UCSD-AML1 (cell line): ENCODE data around the gene RPGR.

Experiments used
- DNase-seq: peaks from one replicate; lab custom pipeline; 2025; ENCODE audit not compliant: unreplicated experiment; lab: John Stamatoyannopoulos, UW

RPGR gene

DNA sequence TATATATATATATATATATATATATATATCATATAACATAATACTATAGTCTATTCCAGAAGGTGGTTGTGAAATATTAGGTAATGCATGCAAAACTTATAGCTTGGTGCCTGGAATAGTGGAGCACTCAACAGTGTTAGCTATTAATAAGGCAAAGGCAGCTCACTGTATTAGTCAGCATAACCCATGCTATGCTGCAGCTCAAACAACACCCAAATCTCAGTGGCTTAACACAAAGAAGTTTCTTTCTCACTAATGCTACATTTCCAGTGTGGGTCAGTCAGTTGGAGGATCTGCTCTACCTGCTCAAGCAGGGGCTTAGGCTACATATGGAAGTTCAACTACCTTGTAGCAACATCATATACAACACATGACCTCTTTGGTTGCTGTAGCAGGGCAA lies 5.2 kb upstream of the RPGR start:
- DNase-seq: no peak

DNA sequence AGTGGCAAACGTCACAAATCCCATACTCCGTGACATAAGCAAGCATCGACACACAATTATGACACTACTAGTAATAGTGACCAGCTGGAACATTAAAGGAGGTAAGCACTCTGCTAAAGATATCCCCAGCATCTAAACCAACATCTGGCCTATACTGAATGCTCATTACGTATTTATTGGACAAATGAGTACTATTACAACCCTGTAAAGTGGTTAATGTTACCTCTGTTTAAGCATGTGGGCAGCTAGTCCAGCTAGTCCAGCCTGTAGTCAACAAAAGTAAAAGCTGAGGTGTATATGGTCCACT lies 419 bp upstream of the RPGR start:
- DNase-seq: no peak

DNA sequence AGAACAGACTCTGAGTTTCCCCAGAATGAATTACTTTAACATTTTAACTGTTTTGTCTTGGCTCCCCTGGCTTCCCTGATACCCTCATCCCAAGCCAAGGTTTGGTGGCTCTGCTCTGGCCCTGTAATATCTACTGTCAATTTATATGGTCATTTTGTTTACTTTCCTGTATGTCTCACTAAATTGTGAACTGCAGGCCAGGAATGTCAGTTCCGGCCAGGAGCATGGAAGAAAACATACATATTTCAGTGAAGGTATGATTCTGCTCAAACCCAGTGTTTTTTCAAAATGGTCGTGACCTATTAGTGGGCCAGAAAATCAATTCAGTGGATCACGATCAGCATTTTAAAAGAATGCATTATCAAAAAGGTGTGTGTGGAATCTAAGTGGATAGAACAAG lies 1.2 kb downstream of the RPGR start:
- no peak for DNase-seq

DNA sequence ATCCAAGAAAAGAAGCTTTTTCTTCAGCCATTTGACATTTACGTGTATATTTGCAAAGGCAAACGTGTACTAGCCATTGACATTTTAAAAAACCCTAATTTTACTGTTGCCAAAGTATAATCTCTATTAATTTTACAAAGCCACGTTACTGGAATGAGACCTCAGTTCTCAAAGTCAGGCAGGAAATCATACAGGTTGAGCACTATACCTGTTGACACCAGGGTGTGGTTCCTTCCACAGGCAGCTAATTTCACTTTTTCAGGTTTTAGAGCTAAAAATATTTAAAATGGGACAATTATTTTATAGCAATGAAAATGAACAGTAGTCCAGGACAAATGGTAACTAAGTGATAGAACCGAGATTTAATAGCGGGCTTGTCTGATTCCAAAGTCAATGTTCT lies 6.5 kb downstream of the RPGR start:
- DNase-seq: no peak

DNA sequence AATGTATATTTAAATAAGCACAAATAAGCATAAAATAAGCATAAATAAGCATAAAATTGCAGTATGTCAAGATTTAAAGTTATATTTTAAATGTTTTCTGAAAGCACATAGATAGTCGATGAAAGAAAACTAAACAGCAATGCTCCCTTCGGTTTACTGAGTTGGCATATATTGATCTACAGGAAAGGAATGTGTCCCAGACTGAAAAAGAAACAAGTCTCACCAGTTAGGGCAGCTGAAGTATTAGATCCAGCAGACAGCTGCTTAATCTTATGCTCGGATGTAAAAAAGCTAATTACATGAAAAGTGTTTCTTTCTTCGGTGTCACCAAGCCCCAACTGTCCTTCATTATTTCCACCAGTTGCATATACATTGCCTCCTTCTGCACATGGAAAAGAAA lies 8.7 kb downstream of the RPGR start:
- no peak for DNase-seq

DNA sequence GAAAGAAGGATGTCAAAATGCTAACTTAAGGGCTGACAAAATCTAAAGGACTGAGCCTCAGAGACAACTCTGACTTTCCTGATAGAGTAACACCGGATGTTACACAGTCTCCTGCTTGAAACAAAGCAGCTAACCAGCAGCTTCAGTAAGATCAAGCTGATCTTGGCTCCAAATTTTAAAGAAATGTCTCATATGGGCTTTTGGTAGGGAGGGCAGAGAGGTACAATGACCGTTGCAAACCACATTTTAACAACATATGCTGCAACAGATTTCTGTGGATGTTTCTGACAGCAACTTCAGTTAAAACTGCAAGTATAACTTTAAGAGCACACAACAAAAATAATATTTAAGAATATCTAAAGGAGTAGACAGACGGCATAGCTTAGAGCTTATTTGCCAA lies 9.1 kb downstream of the RPGR start:
- no peak for DNase-seq

DNA sequence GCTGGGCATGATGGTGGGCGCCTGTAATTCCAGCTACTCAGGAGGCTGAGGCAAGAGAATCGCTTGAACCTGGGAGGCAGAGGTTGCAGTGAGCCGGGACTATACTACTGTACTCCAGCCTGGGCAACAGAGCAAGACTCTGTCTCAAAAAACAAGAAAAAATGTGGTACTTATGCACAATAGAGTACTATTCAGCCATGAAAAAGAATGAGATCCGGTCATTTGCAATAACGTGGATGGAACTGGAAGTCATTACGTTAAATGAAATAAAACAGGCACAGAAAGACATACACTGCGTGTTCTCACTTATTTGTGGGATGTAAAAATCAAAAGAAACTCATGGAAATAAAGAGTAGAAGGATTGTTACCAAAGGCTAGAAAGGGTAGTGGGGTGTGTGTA lies 12.1 kb downstream of the RPGR start:
- no peak for DNase-seq

DNA sequence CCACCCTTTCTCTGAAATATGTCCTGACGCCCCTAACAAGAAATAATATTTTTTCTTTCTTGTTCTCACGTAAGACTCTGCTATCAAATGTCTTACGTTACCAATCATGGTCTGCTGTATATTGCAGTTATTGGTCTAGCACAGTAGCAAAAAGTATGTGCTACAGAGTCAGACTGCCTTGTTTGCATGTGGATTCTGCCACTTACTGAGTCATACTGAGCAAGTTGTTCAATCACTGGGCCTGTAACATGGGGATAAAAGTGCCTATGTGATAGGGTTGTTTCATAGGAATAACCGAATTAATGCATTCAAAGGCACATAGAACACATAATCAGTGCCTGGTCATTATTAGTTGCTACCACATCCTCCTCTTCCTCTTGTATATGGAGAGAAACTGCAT lies 14.1 kb downstream of the RPGR start:
- no peak for DNase-seq

DNA sequence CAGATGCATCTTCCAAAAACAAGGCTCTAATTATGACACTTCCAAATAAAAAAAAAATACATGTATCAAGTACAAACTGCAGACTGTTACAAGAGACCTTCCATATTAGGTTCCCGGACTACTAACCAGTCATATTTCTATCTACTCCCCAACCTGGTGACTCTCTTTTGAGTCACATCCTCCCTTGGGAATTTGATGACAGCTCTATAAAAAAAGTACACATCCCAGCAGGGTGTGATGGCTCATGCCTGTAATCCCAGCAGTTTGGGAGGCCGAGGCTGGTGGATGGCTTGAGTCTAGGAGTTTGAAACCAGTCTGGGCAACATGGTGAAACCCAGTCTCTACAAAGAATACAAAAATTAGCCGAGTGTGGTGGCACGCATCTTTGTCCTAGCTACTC lies 14.9 kb downstream of the RPGR start:
- DNase-seq: no peak

DNA sequence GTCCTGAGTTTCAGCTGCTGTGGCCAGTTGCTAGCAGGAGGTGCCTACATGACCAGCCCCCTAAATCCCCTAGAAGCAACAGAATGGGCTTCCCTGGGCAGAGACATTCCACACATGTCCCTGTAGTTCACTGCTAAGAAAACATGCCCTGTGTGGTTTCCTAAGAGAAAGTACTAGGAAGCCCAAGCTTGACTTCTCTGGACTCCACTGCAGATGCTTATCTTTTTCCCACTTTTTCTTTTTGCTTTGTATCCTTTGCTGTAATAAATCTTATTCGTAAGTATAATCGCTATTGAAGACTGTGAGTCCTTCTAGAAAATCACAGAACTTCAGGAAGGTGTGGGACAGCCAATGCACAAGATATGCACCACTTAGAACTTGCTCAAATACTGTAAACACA lies 15.6 kb downstream of the RPGR start:
- DNase-seq: no peak

DNA sequence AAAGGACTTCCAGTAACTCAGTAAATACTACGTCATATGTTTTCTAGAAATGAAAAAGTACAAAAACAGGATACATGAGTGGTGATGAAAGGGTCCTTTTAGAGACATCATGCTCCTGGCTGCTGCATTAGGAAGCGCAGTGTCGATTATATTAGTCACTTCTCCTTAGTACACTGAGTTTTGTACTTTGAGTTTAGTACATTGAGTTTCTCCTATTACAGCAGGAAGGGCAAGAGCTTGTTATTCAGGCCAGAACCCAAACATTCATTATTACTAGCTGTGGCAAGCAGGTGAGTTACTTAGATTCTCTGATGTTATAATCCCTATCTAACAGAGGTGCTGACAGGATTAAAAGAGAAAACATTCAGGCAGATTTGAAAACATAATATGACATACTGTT lies 21.3 kb downstream of the RPGR start:
- DNase-seq: no peak

DNA sequence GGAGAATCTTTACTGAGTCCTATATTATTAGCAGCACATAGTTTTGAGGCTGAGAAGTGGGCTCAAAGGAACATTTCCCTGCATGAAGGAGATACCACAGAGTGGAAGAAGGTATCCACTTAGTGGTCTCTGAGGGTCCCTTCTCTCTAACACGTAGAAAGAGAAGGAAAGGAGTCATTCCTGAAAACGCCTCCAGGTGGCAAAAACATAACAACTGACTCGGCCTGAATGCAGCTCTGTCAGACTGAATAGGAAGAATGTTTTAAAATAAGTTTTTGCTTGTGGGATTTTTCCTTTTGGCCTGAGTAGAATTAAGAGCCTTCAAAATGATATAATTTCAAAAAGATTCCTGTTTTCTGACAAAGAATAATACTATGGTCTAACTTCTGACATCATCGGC lies 23.3 kb downstream of the RPGR start:
- no peak for DNase-seq

DNA sequence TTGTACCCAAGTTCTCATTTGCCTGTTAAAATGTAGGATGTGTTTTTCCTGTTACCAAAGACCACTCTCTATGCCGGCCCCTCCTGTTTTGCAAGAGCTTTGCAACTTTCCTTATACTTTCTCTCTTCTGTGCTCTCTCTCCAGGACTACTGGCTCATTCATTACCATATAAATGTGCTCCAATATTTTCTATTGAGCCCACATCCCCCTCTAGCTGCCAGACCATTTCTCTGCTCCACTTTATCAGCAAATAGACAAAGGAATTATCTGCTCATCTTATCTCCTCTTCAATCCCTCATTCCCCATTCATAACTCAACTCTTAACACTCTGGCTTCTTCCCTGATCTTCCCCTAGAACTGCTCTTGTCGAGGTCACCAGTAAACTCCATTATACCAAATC lies 33.6 kb downstream of the RPGR start:
- no peak for DNase-seq

DNA sequence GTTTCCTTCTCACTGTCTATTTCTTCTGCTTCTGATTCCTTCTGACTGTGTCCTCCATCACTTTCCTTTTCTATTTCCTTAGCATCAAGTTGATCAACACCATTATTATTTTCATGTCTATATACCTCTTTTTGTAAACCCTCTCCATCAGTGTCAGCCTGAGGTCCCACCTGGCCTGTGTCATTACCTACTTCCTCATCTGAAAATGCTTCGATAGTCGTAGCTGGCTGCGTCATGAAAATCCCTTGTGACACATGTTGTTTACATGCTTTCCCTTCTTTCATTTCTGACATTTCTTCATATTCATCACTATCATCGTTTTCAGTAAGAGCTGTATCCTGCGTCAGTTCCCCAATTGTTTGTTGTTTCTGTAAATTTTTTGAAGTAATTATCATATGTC lies 39.6 kb downstream of the RPGR start:
- no peak for DNase-seq

DNA sequence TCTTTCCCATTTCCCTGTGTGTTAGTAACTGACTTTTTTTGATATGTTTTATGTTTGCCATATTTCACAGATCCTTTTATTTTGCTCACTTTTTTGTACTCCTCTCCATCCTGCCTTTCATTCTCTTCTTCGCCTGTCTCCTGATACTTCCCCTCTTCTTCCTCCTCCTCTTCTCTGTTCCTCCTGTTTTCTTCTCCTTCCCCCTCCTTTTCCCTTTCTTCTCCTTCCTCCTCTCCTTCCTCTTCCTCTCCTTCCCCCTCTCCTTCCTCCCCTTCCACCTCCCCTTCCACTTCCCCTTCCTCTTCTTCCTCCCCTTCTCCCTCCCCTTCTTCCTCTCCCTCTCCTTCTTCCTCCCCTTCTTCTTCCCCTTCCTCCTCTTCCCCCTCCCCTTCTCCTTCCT lies 41.7 kb downstream of the RPGR start:
- DNase-seq: no peak

DNA sequence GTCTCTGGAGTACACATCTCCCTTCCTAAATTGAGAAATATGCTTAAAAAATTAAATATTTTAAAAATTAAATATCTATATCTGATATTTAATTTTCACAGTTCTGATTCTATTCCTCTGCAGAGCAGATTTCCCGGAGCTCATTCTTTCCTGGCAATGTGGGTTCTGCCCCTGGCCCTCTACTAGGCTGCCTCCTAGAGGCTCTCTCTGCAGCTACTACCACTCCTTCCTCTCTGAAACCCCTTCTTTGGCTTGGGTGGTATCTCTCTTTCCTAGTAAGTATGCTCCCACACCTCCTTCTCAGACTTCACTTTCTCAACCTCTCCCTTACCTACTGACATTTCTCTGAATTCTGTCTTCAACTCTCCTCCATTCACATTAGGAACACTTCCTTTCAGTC lies 45.3 kb downstream of the RPGR start:
- no peak for DNase-seq

DNA sequence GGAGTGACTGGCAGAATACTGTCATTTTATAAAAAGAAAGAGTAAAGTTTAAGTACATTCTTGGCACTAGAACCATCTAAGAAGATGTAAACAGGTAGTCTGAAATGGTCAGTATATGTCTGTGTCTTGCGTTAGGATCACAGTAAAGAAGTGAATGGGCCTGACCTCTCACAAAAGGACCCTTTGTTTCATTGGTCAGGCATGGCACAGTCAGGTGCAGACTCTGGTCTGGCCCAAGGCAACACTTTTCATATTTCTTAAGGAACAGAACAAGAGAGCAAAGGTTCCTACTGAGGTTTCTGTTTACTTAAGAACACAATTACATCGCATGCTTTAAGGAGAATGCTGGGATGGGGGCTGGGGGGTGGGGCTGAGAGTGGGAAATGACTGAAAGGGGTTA lies 48.1 kb downstream of the RPGR start:
- DNase-seq: no peak

DNA sequence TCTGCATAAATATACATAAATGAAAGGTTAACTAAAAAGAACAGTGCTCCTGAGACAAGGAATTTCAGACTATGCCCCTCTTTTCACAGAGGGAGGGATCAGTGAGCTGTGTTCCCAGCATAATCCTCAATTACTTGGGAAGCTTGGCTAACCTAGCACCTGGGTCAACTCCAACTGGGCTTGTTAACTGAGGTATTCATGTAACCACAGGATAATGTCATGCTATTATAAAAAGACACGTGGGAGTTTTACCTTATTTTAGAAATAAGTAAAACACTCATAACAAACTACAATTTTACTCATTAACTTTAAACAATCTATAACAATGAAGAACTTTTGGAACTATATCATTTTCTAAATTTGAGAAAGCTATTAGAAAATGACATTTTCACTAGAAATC lies 48.6 kb downstream of the RPGR start:
- no peak for DNase-seq

DNA sequence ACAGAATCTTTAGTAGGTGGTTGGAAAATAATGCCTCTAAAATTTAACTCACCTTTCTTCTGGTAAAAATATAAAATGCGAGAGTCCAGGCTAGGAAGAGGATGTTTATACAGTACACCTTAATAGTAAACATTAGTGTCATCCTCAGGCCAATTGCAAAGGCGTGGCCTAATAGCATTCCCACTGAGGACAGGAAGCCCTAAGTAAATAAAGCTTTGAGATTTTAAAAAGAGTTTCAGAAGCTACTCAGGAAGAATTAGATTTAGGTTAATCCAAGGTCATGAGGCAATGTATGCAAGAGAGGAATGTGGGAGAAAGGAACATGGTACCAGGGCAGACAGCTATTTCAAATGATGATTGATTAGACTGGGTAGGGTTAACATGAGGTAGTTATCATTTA lies 49.5 kb downstream of the RPGR start:
- no peak for DNase-seq

DNA sequence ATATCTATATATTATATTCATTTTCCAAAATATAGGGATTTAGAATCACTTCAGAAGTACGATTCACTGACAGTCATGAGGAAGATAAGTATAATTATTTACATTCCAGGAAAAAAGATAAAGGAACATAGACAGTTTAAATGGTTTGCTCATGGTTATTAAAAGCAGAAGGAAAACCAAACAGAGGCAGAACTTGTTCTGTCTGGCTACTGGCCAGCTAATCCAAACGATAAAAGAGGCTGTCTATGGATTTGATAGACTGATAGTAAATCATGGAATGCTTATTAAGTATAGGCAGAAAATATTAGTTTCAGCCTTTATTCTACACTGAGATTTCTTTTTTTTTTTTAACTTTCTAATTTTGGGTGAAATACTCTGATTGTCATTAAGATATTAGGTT lies 50.2 kb downstream of the RPGR start:
- DNase-seq: no peak

DNA sequence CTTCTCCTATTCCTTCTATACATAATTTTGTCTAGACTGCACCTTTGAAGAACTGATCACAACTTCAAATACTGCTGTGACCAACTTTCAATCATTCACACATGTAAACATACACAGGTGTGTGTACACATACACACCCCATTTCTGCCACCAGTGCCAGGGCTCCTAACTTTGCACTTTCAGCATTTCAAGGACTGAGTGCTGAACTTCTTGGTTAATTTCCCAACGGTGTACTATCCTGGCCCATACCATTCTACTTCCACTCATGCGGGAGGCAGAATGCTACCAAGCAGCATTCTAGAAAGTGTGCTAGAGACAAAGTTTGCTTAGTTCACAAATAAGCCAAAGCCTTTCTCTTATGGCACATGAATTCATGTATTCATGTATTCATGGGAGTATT lies 51.2 kb downstream of the RPGR start:
- no peak for DNase-seq

DNA sequence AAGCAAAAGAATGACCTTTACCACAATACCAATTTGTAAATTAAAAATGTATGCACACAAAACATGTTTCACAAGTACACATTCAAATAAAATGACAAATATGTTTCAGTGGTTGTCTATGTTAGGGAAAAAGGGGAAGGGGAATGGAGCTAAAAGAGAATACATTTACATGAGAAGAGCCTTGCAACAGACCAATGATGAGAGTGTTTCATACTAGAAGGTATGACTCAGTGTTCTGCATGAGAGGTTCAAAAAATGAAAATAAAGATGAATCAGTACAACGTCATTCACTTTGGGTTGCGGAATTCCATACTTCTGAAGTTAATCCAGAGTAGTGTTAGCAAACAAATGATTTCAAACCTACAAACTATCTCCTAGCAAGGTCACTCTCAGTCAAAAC lies 51.7 kb downstream of the RPGR start:
- no peak for DNase-seq

DNA sequence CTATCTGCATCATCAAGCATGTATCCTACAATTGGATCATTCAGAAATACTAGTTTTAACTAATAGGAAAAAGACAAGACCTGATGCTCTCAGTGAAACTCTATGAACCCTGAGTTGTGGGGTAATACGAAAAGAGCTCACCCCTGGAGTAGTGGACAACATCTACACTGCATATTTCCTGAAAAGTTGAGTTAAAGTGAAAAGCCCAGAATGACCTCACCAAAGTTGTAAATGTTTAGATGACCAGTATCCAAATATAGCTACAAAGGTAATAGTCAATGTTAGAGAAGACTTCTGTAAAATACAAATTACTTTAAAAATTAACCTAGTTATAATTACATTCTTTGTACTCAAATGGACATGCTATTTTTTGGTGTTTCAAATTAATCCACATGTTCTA lies 53.9 kb downstream of the RPGR start:
- no peak for DNase-seq

DNA sequence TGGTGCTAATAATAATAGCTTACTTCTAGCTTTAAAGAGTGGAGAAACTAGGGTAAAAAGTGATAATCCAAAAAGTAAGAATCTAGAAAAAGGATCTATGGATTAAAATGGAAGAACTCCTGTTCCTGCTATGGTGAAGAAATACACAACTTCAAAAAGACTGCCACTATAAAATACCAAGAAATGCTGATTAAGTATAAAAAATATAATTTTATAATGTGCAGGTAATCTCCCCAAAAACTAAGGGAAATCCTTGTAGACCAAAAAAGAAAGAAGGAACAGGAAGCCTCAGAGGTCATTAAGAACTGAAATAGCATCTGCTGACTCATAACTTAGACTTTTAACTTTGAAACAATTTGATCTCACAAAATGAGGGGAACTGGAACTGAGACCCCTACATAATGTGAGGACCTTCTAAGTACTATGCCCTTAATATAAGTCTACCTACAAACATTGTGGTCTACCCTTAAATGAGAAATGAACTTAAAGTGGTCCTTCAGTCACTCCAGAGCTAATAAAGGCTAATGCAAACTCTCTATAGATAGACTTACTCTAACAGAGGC lies 56.1 kb downstream of the RPGR start:
- no peak for DNase-seq
